Transverse colon (tissue), 4 donors: ENCODE measurements around the gene NFKB1. TPM values are rescaled to one million over a fixed set of nuclear protein-coding genes. Genes with fewer than 3 reads are reported as not detected.

Experiments
- DNase-seq: peaks from one replicate; pipeline ENCODE4 v3.0.0-alpha.2; 2019
- H3K27ac ChIP-seq, 4 donors: fragments of 200-600 bp; sonication (generic); 2 replicates each; pipeline ENCODE4 v1.5.1; 2016 to 2018; ENCODE audit warnings: inconsistent platforms in 4 of 4
- H3K27me3 ChIP-seq: fragments of 200-600 bp; sonication (generic); 2 replicates; pipeline ENCODE4 v1.5.1; 2017; ENCODE audit warnings: inconsistent platforms
- H3K36me3 ChIP-seq, 4 donors: fragments of 200-600 bp; sonication (generic); 2 replicates each; pipeline ENCODE4 v1.5.1; 2017 to 2019; ENCODE audit warnings: inconsistent platforms in 4 of 4
- H3K4me1 ChIP-seq, 4 donors: fragments of 200-600 bp; sonication (generic); 2 replicates each; pipeline ENCODE4 v1.5.1; 2017 to 2020; ENCODE audit warnings: inconsistent platforms in 4 of 4
- H3K4me3 ChIP-seq, 4 donors: fragments of 200-600 bp; sonication (generic); 1 replicate in 1 of 4; 2 replicates in 3 of 4; pipeline versions ENCODE4 v1.5.1 to v1.6.1; 2017 to 2019; ENCODE audit warnings: inconsistent platforms in 4 of 4
- H3K9me3 ChIP-seq, 2 donors: fragments of 200-600 bp; sonication (generic); 2 replicates each; pipeline ENCODE4 v1.5.1; 2017 to 2019; ENCODE audit warnings: inconsistent platforms in 2 of 2
- EP300 ChIP-seq: sonication (generic); formaldehyde crosslinking; IDR thresholded peaks from one replicate; pipeline ENCODE4 v1.6.1; 2017; ENCODE audit warnings: antibody characterized with exemption, low read depth
- POLR2A ChIP-seq: fragments of 450-650 bp; IDR thresholded peaks from one replicate; pipeline ENCODE4 v1.6.1; 2016; ENCODE audit warnings: antibody characterized with exemption, mild to moderate bottlenecking, moderate library complexity
- POLR2AphosphoS5 ChIP-seq, 3 donors: sonication (generic); formaldehyde crosslinking; IDR thresholded peaks; one replicate each; pipeline ENCODE4 v1.6.1; 2016; ENCODE audit warnings: antibody characterized with exemption in 3 of 3
- WGBS, 2 donors: methylation state at CpG; one replicate each; pipeline ENCODE4 v1.1.5; 2018; ENCODE audit warnings: low coverage in 1 of 2; 5-methylcytosine and 5-hydroxymethylcytosine counted together
- in situ Hi-C, 4 donors: fragments of 200-750 bp; cut with MboI; loops; one replicate each; pipeline versions ENCODE4 v1.15.0 to v1.15.1; 2017; ENCODE audit warnings: low sequenced_read_pairs in 3 of 4, low pct_ligation_motif_present in 1 of 4, low pct_unique_long_range_greater_than_20kb in 1 of 4
- intact Hi-C: fragments of 100-400 bp; cut with DNase I; formaldehyde crosslinking; loops from one replicate; pipeline ENCODE4 v1.15.1; 2023; ENCODE audit warnings: low total_unique reads
- total RNA-seq, 4 donors: library from RNA; depleted of rRNA; stranded (reverse); fragments of >200 nt; gene quantifications; one replicate each; pipeline ENCODE4 v1.1.0, GENCODE V29; 2016
- TF ChIP-seq, protein P1 (sequence below), 5 experiments: fragments of 200-600 bp in 3 of 5; fragments of 450-650 bp in 2 of 5; sonication (generic) in 3 of 5; IDR thresholded peaks; 1 replicate in 2 of 5; 2 replicates in 3 of 5; pipeline ENCODE4 v1.5.1; 2016 to 2017; ENCODE audit warnings: antibody characterized with exemption in 5 of 5, inconsistent platforms in 3 of 5, mild to moderate bottlenecking in 2 of 5, moderate library complexity in 1 of 5

Gene NFKB1
- total RNA-seq, 4 donors from 2014 or later, result 20.9 to 35.8 (median 25.2) TPM

DNA sequence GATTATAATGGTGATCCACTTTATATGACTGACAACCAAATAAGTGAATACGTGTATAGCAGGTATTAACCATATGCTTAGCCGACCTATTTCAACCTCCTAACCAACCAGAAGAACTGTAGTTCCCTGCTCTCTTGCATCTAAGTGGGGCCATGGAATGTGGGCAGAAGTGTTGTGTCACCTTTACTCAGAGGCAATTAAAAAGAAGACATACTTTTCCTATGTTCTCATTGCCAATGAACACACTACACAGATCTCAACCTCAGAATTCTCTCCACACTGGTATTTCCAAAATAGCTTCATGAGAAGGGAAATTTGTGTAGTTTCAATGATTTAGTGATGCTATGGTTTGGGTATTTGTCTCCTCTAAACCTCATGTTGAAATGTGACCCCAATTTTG, 3.2 kb upstream of the NFKB1 start:
- in situ Hi-C loops (no loop called here), intact Hi-C loops (no loop called here)
- H3K27me3 ChIP-seq, result no peaks in the 10 kb centered on the region
- TF ChIP-seq POLR2AphosphoS5 (IDR thresholded peaks at IDR 0.05) (no peak), POLR2A (no peak), EP300 (no peak)
- TF ChIP-seq, protein P1, sequence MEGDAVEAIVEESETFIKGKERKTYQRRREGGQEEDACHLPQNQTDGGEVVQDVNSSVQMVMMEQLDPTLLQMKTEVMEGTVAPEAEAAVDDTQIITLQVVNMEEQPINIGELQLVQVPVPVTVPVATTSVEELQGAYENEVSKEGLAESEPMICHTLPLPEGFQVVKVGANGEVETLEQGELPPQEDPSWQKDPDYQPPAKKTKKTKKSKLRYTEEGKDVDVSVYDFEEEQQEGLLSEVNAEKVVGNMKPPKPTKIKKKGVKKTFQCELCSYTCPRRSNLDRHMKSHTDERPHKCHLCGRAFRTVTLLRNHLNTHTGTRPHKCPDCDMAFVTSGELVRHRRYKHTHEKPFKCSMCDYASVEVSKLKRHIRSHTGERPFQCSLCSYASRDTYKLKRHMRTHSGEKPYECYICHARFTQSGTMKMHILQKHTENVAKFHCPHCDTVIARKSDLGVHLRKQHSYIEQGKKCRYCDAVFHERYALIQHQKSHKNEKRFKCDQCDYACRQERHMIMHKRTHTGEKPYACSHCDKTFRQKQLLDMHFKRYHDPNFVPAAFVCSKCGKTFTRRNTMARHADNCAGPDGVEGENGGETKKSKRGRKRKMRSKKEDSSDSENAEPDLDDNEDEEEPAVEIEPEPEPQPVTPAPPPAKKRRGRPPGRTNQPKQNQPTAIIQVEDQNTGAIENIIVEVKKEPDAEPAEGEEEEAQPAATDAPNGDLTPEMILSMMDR (IDR thresholded peaks at IDR 0.05), result no peak
- H3K27ac ChIP-seq, result no peak overlapping the region
- 92 to 94% methylated on average over 2 of the region's 2 CpGs for WGBS, 2 donors
- no peaks in the 10 kb centered on the region for H3K9me3 ChIP-seq
- no peak overlapping the region for H3K4me3 ChIP-seq
- peaks cover 7 to 34% (median 23%) of the 10 kb centered on the region in 4 donors for H3K4me1 ChIP-seq
- no peaks in the 10 kb centered on the region for H3K36me3 ChIP-seq
- DNase-seq, result no peak

DNA sequence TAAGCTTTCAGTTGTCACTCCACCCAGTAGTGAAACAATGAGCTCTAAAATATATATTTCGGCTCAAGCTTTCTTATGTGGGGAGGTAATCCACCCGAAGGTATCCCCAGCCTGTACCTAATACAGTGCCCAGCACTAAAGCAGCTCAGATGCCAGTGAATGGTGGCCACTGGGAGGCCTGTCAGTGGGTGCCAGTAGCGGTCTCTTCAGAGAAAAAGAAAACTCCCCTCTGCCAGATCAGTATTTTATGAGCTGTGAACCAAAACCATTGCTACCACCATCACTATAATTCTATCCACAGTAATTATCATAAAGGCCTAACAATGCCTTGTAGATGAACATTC, 835 bp upstream of the NFKB1 start:
- peak; percentile 30 for DNase-seq
- WGBS, 2 donors, result 17 to 31% methylated on average over 1 to 3 of the region's 3 CpGs
- Histone ChIP-seq H3K4me3 (peak overlapping the region in 3 of 4 donors; percentile 78 to 95 (median 78)), H3K4me1 (peaks cover 21 to 42% (median 31%) of the 10 kb centered on the region in 4 donors), H3K27ac (peak overlapping the region; percentile 93 to 99 (median 98)), H3K36me3 (no peaks in the 10 kb centered on the region), H3K9me3 (no peaks in the 10 kb centered on the region), H3K27me3 (no peaks in the 10 kb centered on the region)
- in situ Hi-C loops, result loop anchor here in 1 of 4 donors (10.0 kb wide), 1 partner anchor 156 kb away; the partner anchor contains the start of gene SLC39A8
- TF ChIP-seq, protein P1 (IDR thresholded peaks at IDR 0.05), result peak in 3 of 5 experiments; percentile 16 to 31 (median 29)
- TF ChIP-seq POLR2AphosphoS5 (IDR thresholded peaks at IDR 0.05), result no peak
- intact Hi-C loops, result loop anchor here (10.0 kb wide), 2 partner anchors 56 to 574 kb away; partner anchors contain the start of gene SLC9B2

DNA sequence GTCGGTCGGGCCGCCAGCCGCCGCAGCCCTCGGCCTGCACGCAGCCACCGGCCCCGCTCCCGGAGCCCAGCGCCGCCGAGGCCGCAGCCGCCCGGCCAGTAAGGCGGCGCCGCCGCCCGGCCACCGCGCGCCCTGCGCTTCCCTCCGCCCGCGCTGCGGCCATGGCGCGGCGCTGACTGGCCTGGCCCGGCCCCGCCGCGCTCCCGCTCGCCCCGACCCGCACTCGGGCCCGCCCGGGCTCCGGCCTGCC, 213 bp downstream of the NFKB1 start:
- Histone ChIP-seq H3K4me3 (peak overlapping the region; percentile 77 to 95 (median 78)), H3K27me3 (no peaks in the 10 kb centered on the region), H3K27ac (peak overlapping the region; percentile 93 to 99 (median 98)), H3K4me1 (peaks cover 21 to 52% (median 33%) of the 10 kb centered on the region in 4 donors), H3K36me3 (no peaks in the 10 kb centered on the region), H3K9me3 (no peaks in the 10 kb centered on the region)
- no peak for TF ChIP-seq POLR2AphosphoS5 (IDR thresholded peaks at IDR 0.05)
- TF ChIP-seq, protein P1 (IDR thresholded peaks at IDR 0.05), result no peak
- TF ChIP-seq POLR2A, result no peak
- no peak for TF ChIP-seq EP300
- WGBS, 2 donors, result 0% methylated on average over 5 of the region's 44 CpGs; no CpG with 5 or more reads in 1 of the 2 donors
- in situ Hi-C loops (loop anchor here in 1 of 4 donors (10.0 kb wide), 1 partner anchor 157 kb away; the partner anchor contains the start of gene SLC39A8), intact Hi-C loops (loop anchor here (10.0 kb wide), 2 partner anchors 57 to 573 kb away; partner anchors contain the start of gene SLC9B2)
- no peak for DNase-seq

DNA sequence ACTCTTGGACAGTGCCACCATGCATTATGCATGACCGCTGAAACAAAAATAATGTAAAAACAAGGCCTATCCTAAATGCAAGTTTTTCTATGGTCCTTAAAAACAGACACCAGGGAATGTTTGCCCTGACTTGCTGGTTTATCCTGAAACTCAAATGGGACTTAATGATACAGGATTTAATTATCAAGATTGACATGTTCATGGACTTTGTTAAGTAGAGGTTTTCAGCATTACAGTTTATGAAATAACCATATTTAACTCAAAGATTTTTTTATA, 1.3 kb downstream of the NFKB1 start:
- intact Hi-C loops, result loop anchor here (10.0 kb wide), 2 partner anchors 58 to 572 kb away; partner anchors contain the start of gene SLC9B2
- 10% methylated on average over 1 of the region's 1 CpG; no CpG with 5 or more reads in 1 of the 2 donors for WGBS, 2 donors
- Histone ChIP-seq H3K27me3 (no peaks in the 10 kb centered on the region), H3K27ac (peak overlapping the region; percentile 93 to 99 (median 98)), H3K4me1 (peaks cover 21 to 61% (median 34%) of the 10 kb centered on the region in 4 donors), H3K4me3 (peak overlapping the region; percentile 74 to 95 (median 78)), H3K36me3 (no peaks in the 10 kb centered on the region), H3K9me3 (no peaks in the 10 kb centered on the region)
- in situ Hi-C loops, result loop anchor here in 1 of 4 donors (10.0 kb wide), 1 partner anchor 158 kb away; the partner anchor contains the start of gene SLC39A8
- TF ChIP-seq, protein P1 (IDR thresholded peaks at IDR 0.05), result no peak
- TF ChIP-seq POLR2AphosphoS5 (IDR thresholded peaks at IDR 0.05) (no peak), EP300 (no peak), POLR2A (no peak)
- DNase-seq, result no peak
